OCI-LY7 (cell line): ENCODE measurements around the gene EXOC6B. TPM values are rescaled to one million over a fixed set of nuclear protein-coding genes. Genes with fewer than 3 reads are reported as not detected.

Experiments
- BruUV-seq: library from RNA; stranded (reverse); fragments of 400-500 nt; replicated peaks from 2 replicates; lab custom pipeline; 2021; lab: Mats Ljungman, UMichigan
- CTCF ChIA-PET: fragments of 300-600 bp; sonication (Branson Sonifier 250); formaldehyde crosslinking; loops from one replicate; lab custom pipeline; 2022; ENCODE audit warnings: antibody characterized with exemption; ENCODE audit not compliant: unreplicated experiment; lab: Charles Lee
- POLR2A ChIA-PET: fragments of 300-600 bp; sonication (Branson Sonifier 250); formaldehyde crosslinking; loops from one replicate; lab custom pipeline; 2022; ENCODE audit warnings: antibody characterized with exemption; lab: Charles Lee
- DNase-seq: peaks from one replicate; pipeline ENCODE4 v3.0.0-alpha.2; 2015; ENCODE audit warnings: low spot score
- H2AFZ ChIP-seq: fragments of 200-600 bp; sonication (generic), shearing (Covaris generic); 2 replicates; pipeline ENCODE4 v1.6.1; 2014; ENCODE audit warnings: mild to moderate bottlenecking, antibody characterized with exemption, low read length, moderate library complexity
- H3K27ac ChIP-seq: fragments of 200-600 bp; sonication (generic); 2 replicates; pipeline ENCODE4 v1.5.1; 2014; ENCODE audit warnings: mixed run types, low read depth, mild to moderate bottlenecking, moderate library complexity, low read length, inconsistent platforms; ENCODE audit not compliant: poor library complexity, severe bottlenecking
- H3K36me3 ChIP-seq: fragments of 200-600 bp; sonication (generic); 2 replicates; pipeline ENCODE4 v1.6.1; 2014; ENCODE audit warnings: mild to moderate bottlenecking, antibody characterized with exemption, low read length, moderate library complexity, mixed read lengths; ENCODE audit not compliant: insufficient read depth
- H3K4me1 ChIP-seq: fragments of 200-600 bp; sonication (generic); 2 replicates; pipeline ENCODE4 v1.5.1; 2014; ENCODE audit warnings: mild to moderate bottlenecking, low read length; ENCODE audit not compliant: insufficient read depth, poor library complexity, severe bottlenecking
- H3K4me2 ChIP-seq: fragments of 200-600 bp; sonication (generic); 2 replicates; pipeline ENCODE4 v1.6.1; 2014; ENCODE audit warnings: mild to moderate bottlenecking, low read length
- H3K4me3 ChIP-seq: fragments of 200-600 bp; sonication (generic); 2 replicates; pipeline ENCODE4 v1.5.1; 2014; ENCODE audit warnings: mild to moderate bottlenecking, low read depth, low read length; ENCODE audit not compliant: poor library complexity, severe bottlenecking
- H3K79me2 ChIP-seq: fragments of 200-600 bp; sonication (generic); 2 replicates; pipeline ENCODE4 v1.6.1; 2016; ENCODE audit warnings: low read depth, mild to moderate bottlenecking, low read length, moderate library complexity, mixed read lengths; ENCODE audit not compliant: insufficient read depth
- H3K9me2 ChIP-seq: fragments of 200-600 bp; sonication (generic); 2 replicates; pipeline ENCODE4 v1.6.1; 2016; ENCODE audit warnings: mild to moderate bottlenecking, low read length, mixed read lengths; ENCODE audit not compliant: insufficient read depth
- H3K9me3 ChIP-seq: fragments of 200-600 bp; sonication (generic); 2 replicates; pipeline ENCODE4 v1.6.1; 2014; ENCODE audit warnings: mild to moderate bottlenecking, mixed run types, low read length, mixed read lengths
- H4K20me1 ChIP-seq: fragments of 200-600 bp; sonication (generic); 2 replicates; pipeline ENCODE4 v1.6.1; 2014; ENCODE audit warnings: mild to moderate bottlenecking, antibody characterized with exemption, low read length, moderate library complexity, mixed read lengths; ENCODE audit not compliant: insufficient read depth
- CTCF ChIP-seq: fragments of 200-600 bp; sonication (generic); conservative IDR thresholded peaks from 2 replicates; pipeline ENCODE4 v1.5.1; 2014; ENCODE audit warnings: mild to moderate bottlenecking, antibody characterized with exemption, low read length, moderate library complexity, mixed read lengths
- EZH2phosphoT487 ChIP-seq: fragments of 200-600 bp; sonication (generic); IDR thresholded peaks from 2 replicates; pipeline ENCODE4 v1.6.1; 2018; ENCODE audit warnings: low read depth, borderline replicate concordance, mild to moderate bottlenecking, mixed run types, antibody characterized with exemption, low read length, moderate library complexity, mixed read lengths
- intact Hi-C: fragments of 100-400 bp; cut with micrococcal nuclease; formaldehyde crosslinking; loops from one replicate; pipeline ENCODE4 v1.10.0; 2022; ENCODE audit not compliant: unreplicated experiment
- total RNA-seq, 2 experiments: library from RNA; depleted of rRNA in 1 of 2; stranded (reverse); fragments of >200 nt in 1 of 2; shearing (Covaris generic) in 1 of 2; gene quantifications; 2 replicates each; pipeline ENCODE4 v1.2.3, GENCODE V29; 2014 to 2022

EXOC6B gene
- total RNA-seq, 2 experiments from 2014 or later, result 5.1 TPM; not detected in 1

DNA sequence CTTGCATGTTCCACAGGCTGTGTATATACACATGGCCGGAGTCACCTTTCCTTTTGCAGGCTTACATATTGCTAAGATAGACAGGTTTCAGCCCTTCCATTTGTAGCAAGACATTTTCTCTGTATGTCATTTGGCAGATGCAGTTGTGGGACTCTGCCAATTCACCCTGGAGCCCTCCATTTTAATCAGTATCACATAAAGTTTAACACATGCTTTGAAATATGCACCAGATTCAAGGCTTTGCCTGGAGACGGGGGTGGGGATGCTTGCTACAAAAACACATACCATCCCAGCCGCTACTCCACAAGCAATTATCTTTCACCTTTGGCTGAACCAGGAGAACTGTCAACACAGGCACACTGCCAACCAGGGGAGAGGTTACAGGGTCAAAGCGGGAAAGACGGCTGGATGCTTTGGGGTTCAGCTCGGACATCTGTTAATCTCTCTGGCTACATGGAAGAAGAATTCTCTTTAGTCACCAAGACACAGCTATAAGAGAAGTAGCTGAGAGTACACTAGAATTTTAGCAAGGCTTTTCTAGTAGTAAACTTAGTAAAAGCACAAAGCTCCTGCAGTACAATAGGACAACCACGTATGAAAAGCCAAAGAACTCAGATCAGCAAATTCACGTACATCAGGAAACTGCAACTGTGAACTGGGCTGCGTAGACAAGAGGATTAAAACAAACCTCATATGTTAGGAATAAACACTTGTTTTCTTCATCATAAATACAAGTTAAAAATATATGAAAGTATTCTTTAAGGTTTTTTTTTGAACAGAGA lies 130.9 kb downstream of the EXOC6B start:
- H3K4me2 ChIP-seq, result no peak overlapping the region
- ChIA-PET CTCF (no interaction called here), POLR2A (no interaction called here)

DNA sequence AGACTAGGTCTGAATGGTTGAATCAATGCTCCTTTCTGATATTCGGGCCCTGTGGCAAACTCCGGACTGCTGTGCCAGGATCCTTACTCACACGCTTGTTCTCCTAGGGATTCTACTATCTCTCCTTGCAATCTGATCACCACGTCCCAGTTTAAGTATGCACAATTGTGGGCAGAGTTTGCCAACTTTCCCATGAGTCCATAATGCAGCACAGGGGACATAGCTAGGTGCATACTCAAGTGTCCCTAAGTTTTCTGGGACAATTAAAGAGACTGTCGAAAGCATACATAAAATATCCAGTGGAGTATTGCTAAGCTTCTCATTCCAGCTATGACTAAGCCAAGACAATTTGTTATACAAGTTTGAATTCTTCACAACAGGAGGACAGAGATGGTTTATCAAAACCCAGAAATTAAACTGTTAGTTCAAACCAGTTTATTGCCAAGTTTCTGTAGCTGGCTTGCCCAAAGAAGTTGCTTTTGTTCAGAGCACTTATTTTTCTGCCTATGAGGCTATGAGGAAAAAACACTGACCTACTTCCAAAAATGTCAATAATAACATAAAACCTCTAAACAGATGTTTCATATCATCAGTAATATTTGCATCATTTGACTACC lies 136.1 kb downstream of the EXOC6B start:
- no peak overlapping the region for H3K4me3 ChIP-seq
- H3K27ac ChIP-seq, result no peak overlapping the region
- H3K9me2 ChIP-seq, result no peaks in the 10 kb centered on the region
- intact Hi-C loops, result no loop called here
- no peak overlapping the region for H2AFZ ChIP-seq
- no peak for DNase-seq
- H3K4me1 ChIP-seq, result no peaks in the 10 kb centered on the region
- no peaks in the 10 kb centered on the region for H4K20me1 ChIP-seq
- no TSS peak for BruUV-seq
- TF ChIP-seq EZH2phosphoT487 (no peak), CTCF (no peak)
- no peaks in the 10 kb centered on the region for H3K9me3 ChIP-seq
- no peaks in the 10 kb centered on the region for H3K36me3 ChIP-seq
- no peak overlapping the region for H3K4me2 ChIP-seq
- ChIA-PET POLR2A (interaction anchor here (0.7 kb wide), 1 partner anchor 95 kb away, joined by 3 read pairs; no protein-coding TSS in a partner anchor), CTCF (no interaction called here)
- H3K79me2 ChIP-seq, result no peaks in the 10 kb centered on the region

More for the DNA sequence above, 130.9 kb downstream of the EXOC6B start:
- no TSS peak for BruUV-seq
- intact Hi-C loops, result no loop called here
- no peaks in the 10 kb centered on the region for H4K20me1 ChIP-seq
- H3K79me2 ChIP-seq, result no peaks in the 10 kb centered on the region
- no peaks in the 10 kb centered on the region for H3K9me2 ChIP-seq
- no peaks in the 10 kb centered on the region for H3K4me1 ChIP-seq
- TF ChIP-seq EZH2phosphoT487 (no peak), CTCF (no peak)
- H3K9me3 ChIP-seq, result no peaks in the 10 kb centered on the region
- H3K27ac ChIP-seq, result no peak overlapping the region
- no peak overlapping the region for H2AFZ ChIP-seq
- H3K36me3 ChIP-seq, result no peaks in the 10 kb centered on the region
- no peak for DNase-seq
- no peak overlapping the region for H3K4me3 ChIP-seq
